Pancreas (tissue), 10 donors: Measurements from ENCODE around the gene NXPH4. TPM values are rescaled to one million over a fixed set of nuclear protein-coding genes. Genes with fewer than 3 reads are reported as not detected.

Experiments
- ATAC-seq, 4 donors: fragments of 200-7000 bp; cut with Tn5 transposase; one replicate each; pipeline versions ENCODE4 v1.8.0 to v1.9.1; 2020; ENCODE audit warnings: mild to moderate bottlenecking in 4 of 4, moderate library complexity in 4 of 4
- DNase-seq, 6 donors: peaks; one replicate each; pipeline ENCODE4 v3.0.0-alpha.2; 2020
- FAIRE-seq: peaks from 2 replicates; lab custom pipeline; 2012; peaks lifted over from hg19 to GRCh38; lab: Jason Lieb, UNC
- H3K27ac ChIP-seq, 4 donors: fragments of 200-600 bp; sonication (generic); 1 replicate in 3 of 4; 2 replicates in 1 of 4; pipeline versions ENCODE4 v1.5.0 to v1.8.0; 2020
- H3K27me3 ChIP-seq, 4 donors: fragments of 200-600 bp; one replicate each; pipeline ENCODE4 v1.8.0; 2021
- H3K36me3 ChIP-seq, 3 donors: fragments of 200-600 bp; sonication (generic) in 1 of 3; one replicate each; pipeline versions ENCODE4 v1.5.0 to v1.8.0; 2020 to 2021
- H3K4me1 ChIP-seq, 3 donors: fragments of 200-600 bp; one replicate each; pipeline ENCODE4 v1.8.0; 2021
- H3K4me3 ChIP-seq, 4 donors: fragments of 200-600 bp; sonication (generic) in 2 of 4; one replicate each; pipeline versions ENCODE4 v1.5.0 to v1.8.0; 2020 to 2021
- H3K9me3 ChIP-seq, 4 donors: fragments of 200-600 bp; one replicate each; pipeline ENCODE4 v1.8.0; 2021
- CTCF ChIP-seq, 4 donors: fragments of 200-600 bp; sonication (generic) in 3 of 4; IDR thresholded peaks; one replicate each; pipeline versions ENCODE4 v1.5.0 to v1.8.0; 2021; ENCODE audit warnings: antibody characterized with exemption in 4 of 4
- WGBS, 2 donors: extraction: QIAGEN DNeasy Blood & Tissue Kit; methylation state at CpG; one replicate each; pipeline ENCODE4 v1.1.7; 2013; 5-methylcytosine and 5-hydroxymethylcytosine counted together
- intact Hi-C, 3 donors: fragments of 100-400 bp; cut with DNase I; formaldehyde crosslinking; loops; one replicate each; pipeline versions ENCODE4 v1.11.1 to v1.14.2; 2022
- polyA plus RNA-seq, 2 donors: library from polyadenylated mRNA; stranded (reverse); fragments of 200-250 nt; gene quantifications; one replicate each; pipeline ENCODE4 v1.2.3, GENCODE V29; 2013
- total RNA-seq, 6 donors: library from RNA; stranded (reverse); fragmentation: NEBNext Ultra II Directional in 4 of 6; extraction: Animal tissue kit (Norgen Biotek cat#: 25700) in 4 of 6; gene quantifications; one replicate each; pipeline versions ENCODE4 v1.2.1 to v1.2.4, GENCODE V29; 2021 to 2023
- donor health status: healthy with polysubstance abuse.
- donor health status: DM: no; HTN: no; CAD: no; lungs with moderate emphysema.
- donor health status: DM: no; HTN: no; CAD: no.
- donor health status: control.
- donor health status: control.
- donor health status: Bipolar disorder and iron deficiency.
- donor health status: DM: yes; HTN: yes; CAD: no.
- donor health status: DM: no; HTN: no; CAD: no.
- donor health status: DM: no; HTN: no; CAD: no.
- donor health status: DM: yes; HTN: yes; CAD: no.

Gene NXPH4
- total and polyA plus RNA-seq, 8 donors, result 0.28 to 3.3 (median 0.79) TPM

GRCh38 chr12:57211791-57212700, 4.5 kb upstream of the NXPH4 start:
- no peak overlapping the region for H3K27ac ChIP-seq
- H3K36me3 ChIP-seq, result no peaks in the 10 kb centered on the region
- 86 to 88% methylated on average over 27 of the region's 27 CpGs for WGBS, 2 donors
- DNase-seq, result no peak
- no peak for TF ChIP-seq CTCF (IDR thresholded peaks at IDR 0.05)
- H3K4me1 ChIP-seq, result peaks cover 0 to 9% (median 3%) of the 10 kb centered on the region in 3 donors
- intact Hi-C loops, result loop anchor here in 1 of 3 donors (5.0 to 10.0 kb wide), 2 partner anchors 35 to 243 kb away; partner anchors contain the start of genes GLI1 and INHBE
- H3K9me3 ChIP-seq, result no peaks in the 10 kb centered on the region
- no peak for FAIRE-seq
- ATAC-seq, result no peak
- H3K27me3 ChIP-seq, result no peaks in the 10 kb centered on the region
- no peak overlapping the region for H3K4me3 ChIP-seq

- Histone ChIP-seq H3K4me3 (no peak overlapping the region), H3K4me1 (peaks cover 0 to 15% (median 8%) of the 10 kb centered on the region in 3 donors), H3K27ac (no peak overlapping the region), H3K9me3 (no peaks in the 10 kb centered on the region), H3K36me3 (no peaks in the 10 kb centered on the region), H3K27me3 (no peaks in the 10 kb centered on the region)
- 68 to 76% methylated on average over 7 of the region's 7 CpGs for WGBS, 2 donors
- no peak for ATAC-seq
- TF ChIP-seq CTCF (IDR thresholded peaks at IDR 0.05), result no peak
- FAIRE-seq, result no peak
- intact Hi-C loops, result loop anchor here in 1 of 3 donors (5.0 to 10.0 kb wide), 2 partner anchors 35 to 242 kb away; partner anchors contain the start of genes GLI1 and INHBE
- no peak for DNase-seq
Observed at GRCh38 chr12:57212701-57213057, 3.9 kb upstream of the NXPH4 start.

GRCh38 chr12:57213058-57213715, 3.4 kb upstream of the NXPH4 start:
- ATAC-seq (peak; percentile 84 to 92 (median 89)), FAIRE-seq (peak; percentile 61), DNase-seq (peak; percentile 80 to 94 (median 90))
- Histone ChIP-seq H3K4me1 (peaks cover 0 to 15% (median 8%) of the 10 kb centered on the region in 3 donors), H3K9me3 (no peaks in the 10 kb centered on the region), H3K27me3 (no peaks in the 10 kb centered on the region), H3K4me3 (no peak overlapping the region), H3K27ac (peak overlapping the region in 1 of 4 donors; percentile 33), H3K36me3 (no peaks in the 10 kb centered on the region)
- peak; percentile 89 to 95 (median 91) for TF ChIP-seq CTCF (IDR thresholded peaks at IDR 0.05)
- WGBS, 2 donors, result 9 to 11% methylated on average over 16 of the region's 16 CpGs
- intact Hi-C loops, result loop anchor here in 1 of 3 donors (5.0 to 10.0 kb wide), 2 partner anchors 34 to 242 kb away; partner anchors contain the start of genes GLI1 and INHBE

- 36 to 48% methylated on average over 4 of the region's 4 CpGs for WGBS, 2 donors
- DNase-seq (no peak), FAIRE-seq (no peak), ATAC-seq (peak; percentile 1 to 4 (median 2))
- intact Hi-C loops, result loop anchor here in 1 of 3 donors (5.0 to 10.0 kb wide), 2 partner anchors 33 to 241 kb away; partner anchors contain the start of genes GLI1 and INHBE
- no peak for TF ChIP-seq CTCF (IDR thresholded peaks at IDR 0.05)
- peak overlapping the region in 1 of 4 donors; percentile 33 for H3K27ac ChIP-seq
- H3K36me3 ChIP-seq, result no peaks in the 10 kb centered on the region
- H3K27me3 ChIP-seq, result no peaks in the 10 kb centered on the region
- peaks cover 0 to 15% (median 8%) of the 10 kb centered on the region in 3 donors for H3K4me1 ChIP-seq
- H3K9me3 ChIP-seq, result no peaks in the 10 kb centered on the region
- no peak overlapping the region for H3K4me3 ChIP-seq
Observed at GRCh38 chr12:57213763-57214397, 2.7 kb upstream of the NXPH4 start.
